Right lung (tissue), 5 donors: ENCODE measurements around the gene ACSF3. TPM values are rescaled to one million over a fixed set of nuclear protein-coding genes. Genes with fewer than 3 reads are reported as not detected.
"Not testable (repeated sequence)": the region's sequence is repeated elsewhere in the genome, so short reads cannot be mapped to it uniquely, and the experiment has no call there.

Experiments
- DNase-seq, 2 donors: peaks; one replicate each; pipeline ENCODE4 v3.0.0-alpha.2; 2013
- polyA plus RNA-seq, 5 donors: library from polyadenylated mRNA; unstranded; fragments of 120-200 nt; gene quantifications; one replicate each; pipeline versions ENCODE4 v1.2.1 to v1.2.3, GENCODE V29; 2013; ENCODE audit warnings: inconsistent platforms in 1 of 5, low replicate concordance in 1 of 5; ENCODE audit not compliant: insufficient read length in 5 of 5, insufficient read depth in 1 of 5

ACSF3 gene
- polyA plus RNA-seq, 5 donors, result 27.9 to 36.5 (median 33.4) TPM

- no peak for DNase-seq
Measured at GRCh38 chr16:89054261-89054661, 39.4 kb upstream of the ACSF3 start.

GRCh38 chr16:89054714-89055113 lies 38.9 kb upstream of the ACSF3 start:
- DNase-seq, result no peak

DNA sequence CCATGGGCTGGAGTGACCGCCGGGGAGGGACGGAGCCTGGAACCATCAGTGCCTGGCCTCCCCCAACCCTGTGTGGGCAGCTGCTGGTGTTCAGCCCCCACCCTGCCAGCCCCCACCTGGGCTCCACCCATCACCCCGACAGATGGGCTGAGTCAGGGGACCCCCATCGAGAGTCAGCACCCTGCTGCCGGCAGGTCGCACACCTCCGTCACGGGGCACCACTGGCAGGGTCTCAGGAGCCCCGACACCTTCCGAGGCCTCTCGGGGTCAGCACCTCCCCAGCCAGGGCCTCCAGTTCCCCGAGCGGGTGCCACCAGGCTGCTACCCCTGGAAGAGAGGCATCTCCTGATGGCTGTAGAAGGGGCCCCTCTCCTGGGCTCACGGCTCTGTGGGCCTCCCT lies 38.3 kb upstream of the ACSF3 start:
- DNase-seq, result no peak

DNA sequence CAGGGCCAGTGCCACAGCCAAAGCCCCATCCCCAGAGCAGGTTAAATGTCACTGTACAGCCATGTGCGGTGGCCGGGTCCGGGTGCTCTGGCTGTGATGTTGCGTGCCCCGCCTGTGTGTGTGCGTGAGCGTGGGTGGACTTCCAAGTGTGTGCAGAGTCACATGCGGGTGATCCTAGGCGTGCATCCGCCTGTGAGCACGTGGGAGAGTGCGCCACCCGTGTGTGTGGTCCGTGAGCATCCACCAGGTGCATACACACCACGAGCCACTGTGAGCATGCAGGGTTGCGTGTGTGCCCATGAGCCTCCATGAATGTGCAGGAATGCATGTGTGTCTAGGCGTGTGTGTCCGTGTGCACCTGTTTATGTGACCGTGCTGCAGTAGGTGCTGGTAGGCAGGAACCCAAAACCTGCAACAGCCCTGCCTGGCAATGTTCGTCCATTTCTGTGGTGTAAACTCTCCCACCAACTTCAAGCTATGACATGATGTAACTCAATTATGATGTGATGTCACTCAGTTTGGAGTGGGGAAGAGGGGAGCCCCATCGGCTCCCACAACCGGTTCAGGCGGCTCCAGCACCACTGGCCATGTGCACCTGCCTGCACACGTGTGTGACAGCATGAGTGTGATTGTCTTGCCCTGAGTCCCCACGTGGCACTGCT lies 37.6 kb upstream of the ACSF3 start:
- DNase-seq, result no peak

DNA sequence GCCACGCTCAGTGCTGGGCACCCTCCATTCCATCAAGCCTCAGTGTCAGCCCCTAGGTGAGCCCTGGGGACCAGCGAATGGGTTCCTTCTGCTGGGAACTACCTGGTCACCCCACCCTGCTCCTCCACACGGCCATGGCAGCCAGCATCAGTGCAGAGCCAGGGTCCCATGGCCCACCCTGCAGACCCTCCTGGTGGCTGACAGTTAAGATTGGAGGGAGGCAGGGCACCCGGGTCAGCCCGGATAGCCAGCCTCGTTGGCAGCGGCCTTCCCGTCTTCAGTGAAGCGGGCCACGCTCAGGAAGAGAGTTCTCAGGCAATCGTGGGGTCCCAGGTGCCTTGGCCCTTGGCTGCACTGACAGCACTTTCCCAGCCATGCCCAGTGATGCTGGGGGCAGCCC lies 37.1 kb upstream of the ACSF3 start:
- DNase-seq, result no peak

- no peak for DNase-seq
Measured at GRCh38 chr16:89057738-89058137, 35.9 kb upstream of the ACSF3 start.

GRCh38 chr16:89058812-89059211 lies 34.8 kb upstream of the ACSF3 start:
- DNase-seq, result no peak

- DNase-seq, result no peak
Measured at GRCh38 chr16:89060207-89060794, 33.4 kb upstream of the ACSF3 start.

- DNase-seq, result no peak
Measured at GRCh38 chr16:89061086-89061485, 32.6 kb upstream of the ACSF3 start.

- DNase-seq, result no peak
Measured at GRCh38 chr16:89061590-89062380, 31.9 kb upstream of the ACSF3 start.

GRCh38 chr16:89062389-89063345 lies 31.0 kb upstream of the ACSF3 start:
- DNase-seq, result no peak

DNA sequence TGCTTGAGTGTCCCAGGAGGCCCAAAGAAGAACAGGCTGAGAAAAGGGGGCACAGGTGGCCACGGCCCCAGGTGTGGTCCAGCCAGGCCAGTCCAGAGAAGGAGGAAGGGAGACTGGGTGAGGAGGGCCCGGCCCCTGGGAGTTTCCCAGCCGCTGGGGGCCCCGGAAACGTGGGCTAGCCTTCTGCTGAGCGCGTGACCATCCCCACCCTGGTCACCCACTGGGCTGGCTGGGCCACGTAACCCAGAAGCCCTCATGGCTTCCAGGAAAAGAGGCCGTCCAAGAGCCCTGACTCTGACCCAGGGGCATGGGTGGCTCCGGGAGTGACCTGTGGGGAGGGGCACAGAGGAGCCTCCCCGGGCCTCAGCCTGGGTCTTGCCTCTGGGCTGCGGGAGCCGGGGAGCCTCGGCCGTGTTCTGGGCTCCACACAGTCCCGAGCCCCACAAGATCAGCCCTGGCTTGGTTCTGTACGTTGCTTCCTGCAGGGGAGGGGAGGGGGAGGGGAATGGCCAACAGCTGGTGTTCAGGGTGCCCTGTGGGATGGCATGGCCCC lies 29.8 kb upstream of the ACSF3 start:
- no peak for DNase-seq

DNA sequence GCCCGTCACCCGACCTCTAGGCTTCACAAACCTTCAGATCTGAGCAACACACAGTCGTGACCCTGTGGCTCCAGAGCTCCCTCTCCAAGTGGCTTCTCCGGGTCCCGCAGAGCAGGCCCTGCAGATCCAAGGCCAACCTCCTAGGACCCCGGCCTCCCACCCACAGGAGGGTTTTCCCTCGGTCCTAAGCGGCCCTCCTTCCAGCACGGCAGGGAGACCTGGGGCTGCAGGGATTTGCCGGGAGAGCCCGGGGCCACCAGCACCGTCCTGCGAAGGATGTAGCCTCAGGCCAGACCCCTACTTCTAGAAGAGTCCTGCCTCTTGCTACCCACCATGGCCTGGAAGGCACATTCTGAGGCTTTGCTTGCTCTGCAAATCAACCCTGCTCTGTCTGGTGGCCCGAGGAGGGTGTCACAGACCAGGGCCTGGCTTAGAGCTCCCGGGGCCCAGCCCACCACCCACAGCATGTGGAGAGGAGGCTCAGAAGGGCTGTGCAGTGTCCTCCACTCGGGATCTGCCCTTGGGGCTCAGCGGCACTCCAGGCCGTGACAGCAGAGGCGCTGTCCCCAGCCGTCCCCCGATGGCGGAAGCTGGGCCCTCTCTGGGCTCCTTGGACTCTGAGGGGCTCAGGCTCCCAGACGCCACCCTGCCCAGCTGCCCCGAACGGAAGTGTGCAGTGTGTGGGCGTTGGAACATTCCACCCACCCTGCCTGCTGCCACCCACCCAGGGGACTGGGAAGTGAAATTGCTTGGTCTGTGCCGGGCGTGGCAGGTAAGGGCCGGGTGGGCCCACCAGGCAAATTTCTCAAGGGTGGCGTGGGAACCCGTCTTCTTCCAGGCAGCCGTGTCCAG lies 28.8 kb upstream of the ACSF3 start:
- DNase-seq, result no peak

DNA sequence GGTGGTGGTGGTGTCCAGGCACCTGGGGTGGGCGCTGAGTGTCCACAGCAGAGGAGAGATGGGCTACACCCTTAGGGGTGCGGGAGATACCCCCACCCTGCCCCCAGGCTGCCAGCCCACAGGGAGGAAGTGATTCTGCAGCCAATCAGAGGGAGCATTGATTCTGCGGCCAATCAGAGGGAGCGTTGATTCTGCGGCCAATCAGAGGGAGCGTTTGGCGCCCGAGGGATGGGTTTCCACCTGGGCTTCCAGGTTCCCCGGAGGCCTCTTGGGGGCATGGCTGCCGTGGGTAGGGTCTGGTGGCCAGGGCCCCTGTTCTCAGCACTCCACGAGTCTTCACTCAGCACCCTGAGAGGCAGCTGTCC lies 28.2 kb upstream of the ACSF3 start:
- no peak for DNase-seq

DNA sequence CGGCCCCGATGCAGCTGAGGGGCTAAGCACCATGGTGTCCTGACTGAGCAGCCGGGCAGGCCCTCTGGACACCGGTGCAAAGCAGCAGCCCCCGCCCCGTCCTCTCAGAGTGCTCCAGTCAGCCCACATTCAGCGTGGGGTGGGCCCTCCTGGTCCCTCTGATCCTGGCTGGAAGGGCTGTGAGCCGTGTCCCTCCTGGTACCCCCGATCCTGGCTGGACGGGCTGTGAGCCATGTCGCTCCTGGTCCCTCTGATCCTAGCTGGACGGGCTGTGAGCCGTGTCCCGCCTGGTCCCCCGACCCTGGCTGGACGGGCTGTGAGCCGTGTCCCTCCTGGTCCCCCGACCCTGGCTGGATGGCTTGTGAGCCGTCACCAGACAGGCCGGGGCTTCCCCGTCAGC lies 26.9 kb upstream of the ACSF3 start:
- DNase-seq, result no peak

DNA sequence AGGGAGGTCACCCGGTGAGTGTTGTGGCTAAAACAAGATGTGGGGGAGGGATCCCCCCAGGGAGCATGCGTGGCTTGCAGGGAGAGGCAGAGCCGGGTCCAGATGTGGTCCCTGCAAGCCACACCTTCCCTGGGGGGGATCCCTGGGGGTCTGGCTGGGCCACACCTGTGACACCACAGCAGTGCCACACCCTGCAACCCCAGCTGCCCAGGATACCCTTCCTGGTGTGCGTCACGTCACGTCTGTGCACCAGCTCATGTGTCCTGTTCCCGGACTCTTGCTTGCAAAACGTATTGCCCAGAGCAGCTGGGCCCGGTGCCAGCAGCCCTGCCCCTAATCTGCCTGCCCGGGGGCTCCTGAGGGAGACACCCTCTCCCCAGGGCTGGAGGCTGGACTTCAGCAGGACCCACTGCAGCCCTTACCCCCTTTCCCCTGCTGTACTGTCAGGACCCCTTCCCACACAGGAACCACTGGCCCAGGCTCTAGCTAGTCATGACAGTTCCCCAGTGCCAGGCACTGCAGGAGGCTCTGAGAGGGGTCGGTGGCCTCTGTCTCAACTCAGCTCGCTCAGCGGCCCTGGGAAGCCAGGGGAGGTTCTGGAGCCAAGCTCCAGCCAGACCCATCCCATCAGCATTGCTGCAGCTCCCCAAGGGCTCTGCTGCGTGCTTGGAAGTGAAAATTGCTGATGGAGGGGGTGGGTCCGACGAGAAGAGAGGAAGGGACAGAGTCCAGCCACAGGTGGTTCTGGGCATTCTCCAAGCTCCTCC lies 25.8 kb upstream of the ACSF3 start:
- DNase-seq, result no peak

DNA sequence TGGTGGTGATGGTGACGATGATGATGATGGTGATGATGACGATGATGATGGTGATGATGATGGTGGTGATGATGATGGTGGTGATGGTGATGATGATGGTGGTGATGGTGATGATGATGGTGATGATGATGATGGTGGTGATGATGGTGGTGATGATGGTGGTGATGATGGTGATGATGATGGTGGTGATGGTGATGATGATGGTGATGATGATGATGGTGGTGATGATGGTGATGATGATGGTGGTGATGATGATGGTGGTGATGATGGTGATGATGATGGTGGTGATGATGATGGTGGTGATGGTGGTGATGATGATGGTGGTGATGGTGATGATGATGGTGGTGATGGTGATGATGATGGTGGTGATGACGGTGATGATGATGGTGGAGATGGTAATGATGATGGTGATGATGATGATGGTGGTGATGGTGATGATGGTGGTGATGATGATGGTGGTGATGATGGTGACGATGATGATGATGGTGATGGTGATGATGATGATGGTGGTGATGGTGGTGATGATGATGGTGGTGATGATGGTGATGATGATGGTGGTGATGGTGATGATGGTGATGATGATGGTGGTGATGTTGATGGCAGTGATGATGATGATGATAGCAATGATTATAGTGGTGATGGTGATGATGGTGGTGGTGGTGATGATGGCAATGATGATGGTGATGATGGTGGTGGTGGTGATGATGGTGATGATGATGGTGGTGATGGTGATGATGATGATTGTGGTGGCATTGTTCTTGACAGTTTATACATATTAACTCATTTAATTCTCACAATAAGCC lies 24.6 kb upstream of the ACSF3 start:
- DNase-seq, result not testable (repeated sequence)

GRCh38 chr16:89069920-89070319 lies 23.7 kb upstream of the ACSF3 start:
- no peak for DNase-seq

DNA sequence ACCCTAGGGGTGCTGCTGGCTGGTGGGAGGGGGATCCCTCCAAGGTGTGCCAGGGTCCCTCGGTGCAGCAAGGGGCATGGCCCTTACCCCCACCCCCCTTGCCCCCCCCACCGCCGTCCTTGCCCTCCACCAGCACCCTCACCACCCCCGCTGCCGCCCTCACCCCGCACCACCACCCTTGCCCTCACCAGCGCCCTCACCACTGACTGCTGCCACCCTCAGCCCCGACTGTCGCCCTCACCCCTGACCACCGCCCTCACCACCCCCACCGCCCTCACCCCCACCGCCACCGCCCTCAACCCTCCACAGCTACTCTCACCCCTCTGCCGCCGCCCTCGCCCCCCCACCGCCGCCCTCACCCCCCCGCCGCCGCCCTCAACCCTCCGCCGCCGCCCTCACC lies 23.1 kb upstream of the ACSF3 start:
- DNase-seq, result no peak
